Liver (tissue), 3 donors: ENCODE data around the gene BBIP1.

Source experiments
- TAF1 ChIP-seq: conservative IDR thresholded peaks from 2 replicates; pipeline ENCODE4 v1.6.1; 2016; ENCODE audit warnings: antibody characterized with exemption, mild to moderate bottlenecking
- TF ChIP-seq, protein P1 (sequence below): fragments of 150-350 bp; IDR thresholded peaks from 2 replicates; pipeline ENCODE4 v1.5.1; 2017; ENCODE audit warnings: improper control_type of control experiment, low read depth, low read length; ENCODE audit not compliant: missing input control
- TF ChIP-seq, protein P2 (sequence below): IDR thresholded peaks from 2 replicates; pipeline ENCODE4 v1.6.1; 2016; ENCODE audit warnings: antibody characterized with exemption, mild to moderate bottlenecking
- donor health status: healthy.
- donor health status: healthy.

DNA sequence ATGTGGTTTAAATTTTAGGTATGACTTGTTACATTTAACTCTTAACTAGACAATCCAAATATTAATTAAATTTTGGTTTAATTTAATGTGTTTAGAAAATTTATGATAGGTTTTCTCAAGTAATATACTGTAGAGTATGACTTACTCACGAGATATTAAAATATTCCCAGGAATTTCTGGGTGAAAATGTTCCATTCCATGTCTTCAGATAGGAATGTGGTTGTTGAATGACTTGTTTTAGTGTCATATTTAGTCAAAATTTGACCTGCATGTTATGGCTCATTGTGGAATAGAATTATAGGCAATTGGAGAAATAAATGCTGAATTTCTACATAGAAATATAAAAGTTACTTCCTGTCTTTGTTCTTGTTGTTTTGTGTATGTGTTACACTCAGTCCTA, 47.2 kb upstream of the BBIP1 start:
- TF ChIP-seq, protein P1, sequence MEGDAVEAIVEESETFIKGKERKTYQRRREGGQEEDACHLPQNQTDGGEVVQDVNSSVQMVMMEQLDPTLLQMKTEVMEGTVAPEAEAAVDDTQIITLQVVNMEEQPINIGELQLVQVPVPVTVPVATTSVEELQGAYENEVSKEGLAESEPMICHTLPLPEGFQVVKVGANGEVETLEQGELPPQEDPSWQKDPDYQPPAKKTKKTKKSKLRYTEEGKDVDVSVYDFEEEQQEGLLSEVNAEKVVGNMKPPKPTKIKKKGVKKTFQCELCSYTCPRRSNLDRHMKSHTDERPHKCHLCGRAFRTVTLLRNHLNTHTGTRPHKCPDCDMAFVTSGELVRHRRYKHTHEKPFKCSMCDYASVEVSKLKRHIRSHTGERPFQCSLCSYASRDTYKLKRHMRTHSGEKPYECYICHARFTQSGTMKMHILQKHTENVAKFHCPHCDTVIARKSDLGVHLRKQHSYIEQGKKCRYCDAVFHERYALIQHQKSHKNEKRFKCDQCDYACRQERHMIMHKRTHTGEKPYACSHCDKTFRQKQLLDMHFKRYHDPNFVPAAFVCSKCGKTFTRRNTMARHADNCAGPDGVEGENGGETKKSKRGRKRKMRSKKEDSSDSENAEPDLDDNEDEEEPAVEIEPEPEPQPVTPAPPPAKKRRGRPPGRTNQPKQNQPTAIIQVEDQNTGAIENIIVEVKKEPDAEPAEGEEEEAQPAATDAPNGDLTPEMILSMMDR, result no peak
- TF ChIP-seq, protein P2, sequence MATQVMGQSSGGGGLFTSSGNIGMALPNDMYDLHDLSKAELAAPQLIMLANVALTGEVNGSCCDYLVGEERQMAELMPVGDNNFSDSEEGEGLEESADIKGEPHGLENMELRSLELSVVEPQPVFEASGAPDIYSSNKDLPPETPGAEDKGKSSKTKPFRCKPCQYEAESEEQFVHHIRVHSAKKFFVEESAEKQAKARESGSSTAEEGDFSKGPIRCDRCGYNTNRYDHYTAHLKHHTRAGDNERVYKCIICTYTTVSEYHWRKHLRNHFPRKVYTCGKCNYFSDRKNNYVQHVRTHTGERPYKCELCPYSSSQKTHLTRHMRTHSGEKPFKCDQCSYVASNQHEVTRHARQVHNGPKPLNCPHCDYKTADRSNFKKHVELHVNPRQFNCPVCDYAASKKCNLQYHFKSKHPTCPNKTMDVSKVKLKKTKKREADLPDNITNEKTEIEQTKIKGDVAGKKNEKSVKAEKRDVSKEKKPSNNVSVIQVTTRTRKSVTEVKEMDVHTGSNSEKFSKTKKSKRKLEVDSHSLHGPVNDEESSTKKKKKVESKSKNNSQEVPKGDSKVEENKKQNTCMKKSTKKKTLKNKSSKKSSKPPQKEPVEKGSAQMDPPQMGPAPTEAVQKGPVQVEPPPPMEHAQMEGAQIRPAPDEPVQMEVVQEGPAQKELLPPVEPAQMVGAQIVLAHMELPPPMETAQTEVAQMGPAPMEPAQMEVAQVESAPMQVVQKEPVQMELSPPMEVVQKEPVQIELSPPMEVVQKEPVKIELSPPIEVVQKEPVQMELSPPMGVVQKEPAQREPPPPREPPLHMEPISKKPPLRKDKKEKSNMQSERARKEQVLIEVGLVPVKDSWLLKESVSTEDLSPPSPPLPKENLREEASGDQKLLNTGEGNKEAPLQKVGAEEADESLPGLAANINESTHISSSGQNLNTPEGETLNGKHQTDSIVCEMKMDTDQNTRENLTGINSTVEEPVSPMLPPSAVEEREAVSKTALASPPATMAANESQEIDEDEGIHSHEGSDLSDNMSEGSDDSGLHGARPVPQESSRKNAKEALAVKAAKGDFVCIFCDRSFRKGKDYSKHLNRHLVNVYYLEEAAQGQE, result no peak
- TF ChIP-seq TAF1, result no peak
